K562 (cell line): ENCODE measurements around the gene RNU6-1. TPM values are rescaled to one million over a fixed set of nuclear protein-coding genes. Genes with fewer than 3 reads are reported as not detected.

ENCODE experiments used
- ATF3 ChIP-seq, 2 experiments: fragments of 450-650 bp in 1 of 2; sonication (generic) in 1 of 2; formaldehyde crosslinking in 1 of 2; IDR thresholded peaks in 1 of 2; conservative IDR thresholded peaks in 1 of 2; 2 replicates each; pipeline versions ENCODE4 v1.6.1 to v1.8.1; 2016 to 2023; ENCODE audit warnings: mild to moderate bottlenecking in 2 of 2, moderate library complexity in 2 of 2, inconsistent platforms in 1 of 2, missing genetic modification reagents in 1 of 2
- BCOR ChIP-seq: fragments of 450-650 bp; IDR thresholded peaks from 2 replicates; pipeline ENCODE4 v1.6.1; 2016
- CEBPB ChIP-seq: fragments of 450-650 bp; IDR thresholded peaks from 2 replicates; pipeline ENCODE4 v1.6.1; 2016; ENCODE audit warnings: missing genetic modification characterization, missing compliant biosample characterization
- CEBPG ChIP-seq, 3 experiments: fragments of 200-800 bp in 1 of 3; sonication (Bioruptor generic) in 1 of 3; sonication (generic) in 1 of 3; formaldehyde crosslinking in 1 of 3; IDR thresholded peaks in 2 of 3; conservative IDR thresholded peaks in 1 of 3; 2 replicates each; pipeline versions ENCODE4 v1.6.1 to v1.8.0; 2016 to 2022; ENCODE audit warnings: missing compliant biosample characterization in 2 of 3, missing genetic modification characterization in 2 of 3, mild to moderate bottlenecking in 1 of 3, missing genetic modification reagents in 1 of 3
- DDX20 ChIP-seq: fragments of 450-650 bp; IDR thresholded peaks from 2 replicates; pipeline ENCODE4 v1.6.1; 2016; ENCODE audit warnings: missing genetic modification characterization, low read depth, mild to moderate bottlenecking, missing compliant biosample characterization, moderate library complexity
- FOSL1 ChIP-seq: fragments of 200-800 bp; sonication (Bioruptor generic); conservative IDR thresholded peaks from 2 replicates; pipeline ENCODE4 v1.6.1; 2016; ENCODE audit warnings: missing genetic modification characterization, missing compliant biosample characterization
- HLTF ChIP-seq: fragments of 450-650 bp; IDR thresholded peaks from 2 replicates; pipeline ENCODE4 v1.6.1; 2016
- HOXB6 ChIP-seq: fragments of 250-450 bp; sonication (Bioruptor Pico); IDR thresholded peaks from 2 replicates; pipeline ENCODE4 v1.5.1; 2022; ENCODE audit warnings: mild to moderate bottlenecking, borderline replicate concordance
- IRF2 ChIP-seq: sonication (generic); formaldehyde crosslinking; IDR thresholded peaks from 2 replicates; pipeline ENCODE4 v1.8.1; 2022; ENCODE audit warnings: mild to moderate bottlenecking, missing genetic modification reagents
- KDM5B ChIP-seq: fragments of 200-600 bp; sonication (generic); IDR thresholded peaks from 2 replicates; pipeline ENCODE4 v1.6.1; 2012; ENCODE audit warnings: low read depth, mild to moderate bottlenecking, moderate library complexity, low read length, control low read depth, inconsistent platforms; ENCODE audit not compliant: insufficient replicate concordance
- NFATC3 ChIP-seq: fragments of 450-650 bp; IDR thresholded peaks from 2 replicates; pipeline ENCODE4 v1.6.1; 2017; ENCODE audit warnings: mild to moderate bottlenecking
- PTRF ChIP-seq: fragments of 450-650 bp; IDR thresholded peaks from 2 replicates; pipeline ENCODE4 v1.6.1; 2016; ENCODE audit warnings: mild to moderate bottlenecking, missing genetic modification characterization, missing compliant biosample characterization
- SPI1 ChIP-seq: IDR thresholded peaks from 2 replicates; pipeline ENCODE4 v1.6.1; 2011; ENCODE audit warnings: low read depth, low read length, control low read depth, borderline replicate concordance
- ZBTB43 ChIP-seq: sonication (generic); formaldehyde crosslinking; IDR thresholded peaks from 2 replicates; pipeline ENCODE4 v1.8.0; 2023; ENCODE audit warnings: mild to moderate bottlenecking, missing genetic modification reagents
- ZC3H11A ChIP-seq: IDR thresholded peaks from 2 replicates; pipeline ENCODE4 v1.6.1; 2012; ENCODE audit warnings: low read depth, low read length, improper control_type of control experiment
- ZNF584 ChIP-seq: fragments of 200-800 bp; sonication (Bioruptor generic); IDR thresholded peaks from 2 replicates; pipeline ENCODE4 v1.6.1; 2016; ENCODE audit warnings: low read depth, mild to moderate bottlenecking, missing genetic modification characterization, missing compliant biosample characterization
- polyA plus RNA-seq, 8 experiments: library from polyadenylated mRNA; depleted of rRNA in 4 of 8; stranded (reverse) in 5 of 8; unstranded in 3 of 8; fragments of >200 nt; fragmentation: Nextera tagmentation in 2 of 8; fragmentation: Illumina TruSeq in 1 of 8; extraction: Ambion mirVana in 2 of 8; extraction: Trizol in 1 of 8; gene quantifications; 2 replicates each; pipeline versions ENCODE4 v1.2.1 to v1.2.3, GENCODE V29; 2011 to 2014; ENCODE audit warnings: inconsistent platforms in 1 of 8, missing spikeins in 1 of 8
- total RNA-seq, 7 experiments: library from RNA; depleted of rRNA in 6 of 7; stranded (reverse); fragments of >200 nt in 6 of 7; fragmentation: Illumina TruSeq in 2 of 7; extraction: Trizol in 2 of 7; gene quantifications; 2 replicates each; pipeline versions ENCODE4 v1.2.1 to v1.2.3, GENCODE V29; 2011 to 2021; ENCODE audit warnings: low replicate concordance in 1 of 7
- TF ChIP-seq, protein P1 (sequence below): fragments of 250-450 bp; sonication (Bioruptor Pico); IDR thresholded peaks from 2 replicates; pipeline ENCODE4 v1.5.0; 2021

The RNU6-1 gene
- total and polyA plus RNA-seq, 9 of the 15 experiments (the other 6 are each of a cell fraction or from before 2014, with no cell fraction given) = not detected

GRCh38 chr15:67850994-67851571 is 11.2 kb upstream of the RNU6-1 start (continued):
- TF ChIP-seq, protein P1, sequence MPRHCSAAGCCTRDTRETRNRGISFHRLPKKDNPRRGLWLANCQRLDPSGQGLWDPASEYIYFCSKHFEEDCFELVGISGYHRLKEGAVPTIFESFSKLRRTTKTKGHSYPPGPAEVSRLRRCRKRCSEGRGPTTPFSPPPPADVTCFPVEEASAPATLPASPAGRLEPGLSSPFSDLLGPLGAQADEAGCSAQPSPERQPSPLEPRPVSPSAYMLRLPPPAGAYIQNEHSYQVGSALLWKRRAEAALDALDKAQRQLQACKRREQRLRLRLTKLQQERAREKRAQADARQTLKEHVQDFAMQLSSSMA (CRISPR knock-in tag) = no peak
- TF ChIP-seq ZNF584 (CRISPR knock-in tag) = no peak
- no peak for TF ChIP-seq ZBTB43 (CRISPR knock-in tag)
- TF ChIP-seq PTRF (tag) = no peak
- peak; percentile 73; the same call in 1 of the 2 replicates for TF ChIP-seq SPI1
- peak; percentile 65 for TF ChIP-seq ATF3 (IDR thresholded peaks at IDR 0.05)
- TF ChIP-seq ATF3 (CRISPR knock-in tag; conservative IDR thresholded peaks at IDR 0.05) = no peak
- TF ChIP-seq HLTF = no peak
- no peak for TF ChIP-seq DDX20
- TF ChIP-seq CEBPG (CRISPR knock-in tag; IDR thresholded peaks at IDR 0.05) = peak; percentile 40; the same call in 1 of the 2 replicates
- no peak for TF ChIP-seq CEBPG (tag; conservative IDR thresholded peaks at IDR 0.05 in 1 of 2, IDR thresholded peaks at IDR 0.05 in 1 of 2)
- TF ChIP-seq IRF2 (CRISPR knock-in tag) = no peak
- TF ChIP-seq FOSL1 = peak; percentile 77
- no peak for TF ChIP-seq ZC3H11A
- peak; percentile 38; the same call in 1 of the 2 replicates for TF ChIP-seq BCOR
- TF ChIP-seq HOXB6 (CRISPR knock-in tag) = no peak
- 0 out of 2 replicates have a peak, but pooled peaks have one; percentile 25 for TF ChIP-seq CEBPB (tag)
- TF ChIP-seq NFATC3 = no peak
- no peak for TF ChIP-seq KDM5B
- TF ChIP-seq, all 486 proteins: peak for 9
